HG02571 (cell line): Measurements from ENCODE around the gene ERV3-1.
"Not testable (repeated sequence)": the region's sequence is repeated elsewhere in the genome, so short reads cannot be mapped to it uniquely, and the experiment has no call there.

Experiments
- ATAC-seq: cut with Tn5 transposase; IDR thresholded peaks from one replicate; pipeline ENCODE4 v1.9.1; 2021; ENCODE audit warnings: mild to moderate bottlenecking, moderate library complexity; ENCODE audit not compliant: unreplicated experiment

ERV3-1 gene

GRCh38 chr7:65006094-65006992 lies at the start of gene ERV3-1:
Gene ERV3-1 (minus strand): TSS chr7:65006687. CDS start chr7:64993026, 13,661 bp downstream.
- ATAC-seq = peak; percentile 100

- not testable (repeated sequence) for ATAC-seq
Measured at GRCh38 chr7:65055786-65056185, 49.3 kb upstream of the ERV3-1 start.

GRCh38 chr7:65054466-65054994 lies 48.0 kb upstream of the ERV3-1 start:
- not testable (repeated sequence) for ATAC-seq

GRCh38 chr7:65051654-65052053 lies 45.2 kb upstream of the ERV3-1 start:
- not testable (repeated sequence) for ATAC-seq

- ATAC-seq = not testable (repeated sequence)
Measured at GRCh38 chr7:65051139-65051538, 44.7 kb upstream of the ERV3-1 start.

- ATAC-seq = not testable (repeated sequence)
Measured at GRCh38 chr7:65046329-65046728, 39.8 kb upstream of the ERV3-1 start.

- ATAC-seq = not testable (repeated sequence)
Measured at GRCh38 chr7:65045589-65045988, 39.1 kb upstream of the ERV3-1 start.

- ATAC-seq = peak; percentile 18
Measured at GRCh38 chr7:65038767-65039166, 32.3 kb upstream of the ERV3-1 start.

- ATAC-seq = peak; percentile 83
Measured at GRCh38 chr7:65037740-65038688, 31.5 kb upstream of the ERV3-1 start.

- not testable (repeated sequence) for ATAC-seq
Measured at GRCh38 chr7:65036526-65036925, 30.0 kb upstream of the ERV3-1 start.

- ATAC-seq = not testable (repeated sequence)
Measured at GRCh38 chr7:65035469-65035868, 29.0 kb upstream of the ERV3-1 start.

GRCh38 chr7:65034120-65034782 lies 27.8 kb upstream of the ERV3-1 start:
- ATAC-seq = not testable (repeated sequence)

GRCh38 chr7:65033391-65033790 lies 26.9 kb upstream of the ERV3-1 start:
- ATAC-seq = not testable (repeated sequence)

GRCh38 chr7:65025023-65025422 lies 18.5 kb upstream of the ERV3-1 start:
- ATAC-seq = not testable (repeated sequence)

- not testable (repeated sequence) for ATAC-seq
Measured at GRCh38 chr7:65020978-65021377, 14.5 kb upstream of the ERV3-1 start.

- not testable (repeated sequence) for ATAC-seq
Measured at GRCh38 chr7:65009881-65010280, 3.4 kb upstream of the ERV3-1 start.

- ATAC-seq = not testable (repeated sequence)
Measured at GRCh38 chr7:65009394-65009793, 2.9 kb upstream of the ERV3-1 start.

GRCh38 chr7:65007036-65007435 lies 549 bp upstream of the ERV3-1 start:
- not testable (repeated sequence) for ATAC-seq

GRCh38 chr7:65004575-65004974 lies 1.9 kb downstream of the ERV3-1 start:
- ATAC-seq = no peak

GRCh38 chr7:65002972-65003585 lies 3.4 kb downstream of the ERV3-1 start:
- ATAC-seq = no peak
